CD14-positive monocyte (primary cell): ENCODE measurements around the gene CAVIN3. TPM values are rescaled to one million over a fixed set of nuclear protein-coding genes. Genes with fewer than 3 reads are reported as not detected.

Source experiments
- DNase-seq, 3 donors: peaks; one replicate each; pipeline ENCODE4 v3.0.0-alpha.2; 2011 to 2022
- H2AFZ ChIP-seq: 2 replicates; pipeline ENCODE4 v1.6.0; 2012; ENCODE audit warnings: mild to moderate bottlenecking, low read depth, low read length, inconsistent platforms; ENCODE audit not compliant: insufficient read depth, poor library complexity, severe bottlenecking
- H3K27ac ChIP-seq, 2 donors: 1 replicate in 1 of 2; 2 replicates in 1 of 2; pipeline ENCODE4 v1.5.1; 2012 to 2013; ENCODE audit warnings: low read length in 2 of 2, control low read depth in 1 of 2, inconsistent platforms in 1 of 2, low read depth in 1 of 2, mild to moderate bottlenecking in 1 of 2
- H3K27me3 ChIP-seq, 2 donors: one replicate each; pipeline versions ENCODE4 v1.6.0 to v1.6.1; 2011 to 2013; ENCODE audit warnings: low read length in 2 of 2; ENCODE audit not compliant: control insufficient read depth in 2 of 2, insufficient read depth in 2 of 2
- H3K36me3 ChIP-seq, 2 donors: replicated peaks in 1 of 2; 1 replicate in 1 of 2; 2 replicates in 1 of 2; pipeline versions ENCODE4 v1.5.1 to v1.6.1; 2012 to 2013; ENCODE audit warnings: low read length in 2 of 2, control low read depth in 1 of 2, inconsistent platforms in 1 of 2, mild to moderate bottlenecking in 1 of 2; ENCODE audit not compliant: insufficient read depth in 2 of 2, control insufficient read depth in 1 of 2
- H3K4me1 ChIP-seq, 2 donors: 1 replicate in 1 of 2; 2 replicates in 1 of 2; pipeline versions ENCODE4 v1.5.1 to v1.6.1; 2012 to 2013; ENCODE audit warnings: low read length in 2 of 2, control low read depth in 1 of 2, inconsistent platforms in 1 of 2, mild to moderate bottlenecking in 1 of 2, moderate library complexity in 1 of 2; ENCODE audit not compliant: insufficient read depth in 2 of 2, control insufficient read depth in 1 of 2
- H3K4me2 ChIP-seq: replicated peaks from 2 replicates; pipeline ENCODE3; 2012; ENCODE audit warnings: low read length, moderate library complexity, mild to moderate bottlenecking; ENCODE audit not compliant: poor library complexity, severe bottlenecking; ENCODE audit errors: extremely low read depth
- H3K4me3 ChIP-seq, 3 experiments: fragments of 200-600 bp in 1 of 3; sonication (generic) in 1 of 3; replicated peaks in 1 of 3; 1 replicate in 2 of 3; 2 replicates in 1 of 3; pipeline ENCODE4 v1.5.1; 2011 to 2013; ENCODE audit warnings: low read length in 3 of 3, mild to moderate bottlenecking in 3 of 3, control low read depth in 2 of 3, low read depth in 2 of 3, inconsistent platforms in 1 of 3, moderate library complexity in 1 of 3
- H3K79me2 ChIP-seq: 2 replicates; pipeline ENCODE4 v1.6.0; 2012; ENCODE audit warnings: mild to moderate bottlenecking, control low read depth, inconsistent platforms, low read length, moderate library complexity; ENCODE audit not compliant: insufficient read depth
- H3K9ac ChIP-seq: 2 replicates; pipeline ENCODE4 v1.6.0; 2017; ENCODE audit warnings: low read length, mild to moderate bottlenecking; ENCODE audit not compliant: insufficient read depth, poor library complexity, severe bottlenecking
- H3K9me3 ChIP-seq, 2 donors: replicated peaks in 1 of 2; 1 replicate in 1 of 2; 2 replicates in 1 of 2; pipeline versions ENCODE4 v1.5.1 to v1.6.1; 2012 to 2013; ENCODE audit warnings: low read length in 2 of 2, control low read depth in 1 of 2; ENCODE audit not compliant: control insufficient read depth in 1 of 2, insufficient read depth in 1 of 2
- H4K20me1 ChIP-seq: 2 replicates; pipeline ENCODE4 v1.6.0; 2012; ENCODE audit warnings: mild to moderate bottlenecking, low read length, control low read depth, moderate library complexity; ENCODE audit not compliant: insufficient read depth
- H3K27ac Mint-ChIP-seq, 7 donors: one replicate each; pipeline ENCODE4 v1.8.0; 2020; ENCODE audit warnings: mild to moderate bottlenecking in 7 of 7, mixed read lengths in 7 of 7, moderate library complexity in 6 of 7, inconsistent platforms in 2 of 7
- H3K27me3 Mint-ChIP-seq, 3 donors: one replicate each; pipeline ENCODE4 v1.8.0; 2021 to 2022; ENCODE audit warnings: low read depth in 3 of 3, mild to moderate bottlenecking in 3 of 3, mixed read lengths in 3 of 3, moderate library complexity in 3 of 3, inconsistent platforms in 1 of 3
- H3K36me3 Mint-ChIP-seq, 2 donors: one replicate each; pipeline ENCODE4 v1.8.0; 2020; ENCODE audit warnings: mixed read lengths in 2 of 2, inconsistent platforms in 1 of 2, mild to moderate bottlenecking in 1 of 2
- H3K4me1 Mint-ChIP-seq: one replicate; pipeline ENCODE4 v1.8.0; 2020; ENCODE audit warnings: mild to moderate bottlenecking, mixed read lengths
- H3K4me3 Mint-ChIP-seq, 2 donors: one replicate each; pipeline ENCODE4 v1.8.0; 2020; ENCODE audit warnings: mild to moderate bottlenecking in 2 of 2, mixed read lengths in 2 of 2, moderate library complexity in 1 of 2
- H3K9me3 Mint-ChIP-seq, 7 donors: one replicate each; pipeline ENCODE4 v1.8.0; 2020 to 2022; ENCODE audit warnings: mixed read lengths in 7 of 7, mild to moderate bottlenecking in 6 of 7, moderate library complexity in 6 of 7, inconsistent platforms in 2 of 7
- CTCF ChIP-seq: fragments of 200-600 bp; IDR thresholded peaks from one replicate; pipeline ENCODE4 v1.8.0; 2022; ENCODE audit warnings: antibody characterized with exemption, mild to moderate bottlenecking
- WGBS: methylation state at CpG from one replicate; pipeline ENCODE4 v1.1.5; 2013; ENCODE audit warnings: missing lambda C conversion rate; ENCODE audit not compliant: insufficient coverage; 5-methylcytosine and 5-hydroxymethylcytosine counted together
- intact Hi-C, 2 donors: fragments of 100-400 bp; cut with micrococcal nuclease; formaldehyde crosslinking; loops; one replicate each; pipeline versions ENCODE4 v1.15.0 to v1.15.1; 2023
- polyA plus RNA-seq, 3 donors: library from polyadenylated mRNA; depleted of rRNA in 1 of 3; unstranded in 2 of 3; stranded (reverse) in 1 of 3; fragments of 300-500 nt in 2 of 3; fragments of >200 nt in 1 of 3; fragmentation: Illumina TruSeq in 2 of 3; gene quantifications; 1 replicate in 2 of 3; 2 replicates in 1 of 3; pipeline ENCODE4 v1.2.3, GENCODE V29; 2012 to 2021

CAVIN3 gene
- polyA plus RNA-seq, 3 donors = 3.1 to 13.6 (median 11.2) TPM

DNA sequence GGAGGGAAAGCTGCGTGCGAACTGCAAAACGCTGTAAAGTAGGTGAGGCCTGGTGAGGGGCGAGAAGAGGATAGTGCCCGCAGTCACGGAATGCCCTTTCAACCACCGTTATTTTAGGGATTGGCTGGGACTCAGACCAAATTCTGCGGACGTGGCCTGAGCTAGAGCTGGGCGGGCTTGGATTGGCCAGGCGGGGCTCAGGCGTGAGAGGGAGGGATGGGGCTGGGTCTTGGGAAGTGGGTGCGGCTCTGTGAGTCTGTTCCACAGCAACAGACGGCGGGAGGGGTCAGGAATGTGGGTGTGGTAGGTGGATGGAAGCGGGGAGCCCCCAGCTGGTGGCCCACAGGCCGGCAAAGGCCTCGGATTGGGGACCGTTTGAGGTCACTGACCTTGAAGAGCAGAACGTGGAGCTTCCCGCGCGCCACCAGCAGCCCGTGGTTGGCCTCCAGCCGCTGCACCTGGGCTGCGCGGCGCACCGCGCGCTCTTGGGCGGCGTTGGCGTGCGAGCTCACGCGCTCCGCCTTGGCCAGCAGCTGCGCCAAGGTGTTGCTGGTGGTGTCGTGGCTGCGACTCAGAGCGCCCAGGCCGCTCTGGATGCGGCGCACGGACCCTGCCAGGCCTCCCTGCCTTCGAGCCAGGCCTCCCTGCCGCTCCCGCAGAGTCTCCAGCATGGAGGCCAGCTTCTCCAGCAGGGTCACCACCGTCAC is 444 bp downstream of the CAVIN3 start:
- Mint-ChIP-seq H3K27ac (peak overlapping the region in 6 of 7 donors; percentile 22 to 86 (median 70)), H3K4me1 (peaks cover 37% of the 10 kb centered on the region), H3K27me3 (peaks cover 38 to 71% (median 42%) of the 10 kb centered on the region in 3 donors), H3K4me3 (peak overlapping the region; percentile 76 to 93), H3K9me3 (peaks cover 0 to 4% (median 0%) of the 10 kb centered on the region in 7 donors), H3K36me3 (peaks cover 3 to 7% of the 10 kb centered on the region in 2 donors)
- WGBS = under 1% methylated on average over 50 of the region's 50 CpGs
- H3K4me2 ChIP-seq = peak overlapping the region; percentile 83
- H3K9ac ChIP-seq = peak overlapping the region; percentile 67
- no peaks in the 10 kb centered on the region for H3K9me3 ChIP-seq
- no peaks in the 10 kb centered on the region for H3K79me2 ChIP-seq
- H3K27ac ChIP-seq = peak overlapping the region in 1 of 2 donors; percentile 62
- H3K36me3 ChIP-seq = no peaks in the 10 kb centered on the region
- DNase-seq = peak; percentile 11 to 24 (median 11)
- intact Hi-C loops = loop anchor here (5.0 kb wide), 1 partner anchor 298 kb away; no protein-coding TSS in a partner anchor
- H4K20me1 ChIP-seq = no peaks in the 10 kb centered on the region
- no peak for TF ChIP-seq CTCF
- peaks cover 9 to 58% of the 10 kb centered on the region in 2 donors for H3K27me3 ChIP-seq
- peaks cover 23 to 37% of the 10 kb centered on the region in 2 donors for H3K4me1 ChIP-seq
- peak overlapping the region; percentile 78 for H2AFZ ChIP-seq
- H3K4me3 ChIP-seq = peak overlapping the region; percentile 39 to 73 (median 46)

DNA sequence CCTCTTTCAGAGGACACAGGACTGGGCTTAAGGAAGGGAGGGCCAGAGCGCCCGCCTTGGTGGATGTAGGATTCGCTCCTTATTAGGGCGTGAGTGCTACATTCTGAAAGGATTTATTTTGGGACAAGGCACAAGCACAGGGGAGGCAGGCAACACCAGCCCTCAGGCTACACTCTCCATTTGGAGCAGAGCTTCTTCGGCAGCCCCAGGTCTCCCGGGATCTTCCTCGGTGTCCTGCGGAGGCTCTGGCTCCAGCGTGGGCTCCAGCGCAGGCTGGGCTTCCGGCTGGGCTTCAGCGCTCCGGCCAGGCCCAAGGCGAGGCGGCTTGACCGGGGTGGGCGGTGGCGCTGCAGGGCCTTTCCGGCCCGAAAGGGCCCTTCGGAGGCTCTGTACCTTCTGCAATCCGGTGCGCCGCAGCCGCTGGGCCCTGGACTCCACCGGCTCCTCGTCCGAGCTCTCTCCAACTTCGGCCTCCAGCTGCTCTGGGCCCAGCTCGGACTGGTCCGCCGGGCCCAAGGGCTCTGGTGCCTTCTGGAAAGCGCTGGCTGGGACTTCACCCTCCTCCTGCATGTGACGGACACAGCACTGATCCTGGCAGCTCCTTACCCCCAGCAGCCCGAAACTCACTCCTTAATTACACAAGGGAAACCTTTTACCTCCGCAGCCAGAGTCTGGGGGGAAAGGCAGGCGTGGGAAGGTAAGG is 1.1 kb downstream of the CAVIN3 start:
- Histone ChIP-seq H3K4me3 (peak overlapping the region; percentile 39 to 73 (median 46)), H3K9me3 (no peaks in the 10 kb centered on the region), H3K4me1 (peaks cover 23 to 37% of the 10 kb centered on the region in 2 donors), H3K36me3 (no peaks in the 10 kb centered on the region), H4K20me1 (no peaks in the 10 kb centered on the region), H3K27me3 (peaks cover 10 to 65% of the 10 kb centered on the region in 2 donors), H3K4me2 (peak overlapping the region; percentile 83), H3K79me2 (no peaks in the 10 kb centered on the region), H3K27ac (peak overlapping the region in 1 of 2 donors; percentile 62), H3K9ac (peak overlapping the region; percentile 67), H2AFZ (peak overlapping the region; percentile 78)
- peaks cover 40 to 67% (median 42%) of the 10 kb centered on the region in 3 donors for H3K27me3 Mint-ChIP-seq
- peak overlapping the region in 5 of 7 donors; percentile 19 to 86 (median 37) for H3K27ac Mint-ChIP-seq
- H3K4me3 Mint-ChIP-seq = peak overlapping the region; percentile 76 to 93
- peaks cover 0 to 4% (median 0%) of the 10 kb centered on the region in 7 donors for H3K9me3 Mint-ChIP-seq
- WGBS = 26% methylated on average over 31 of the region's 37 CpGs
- peak in 1 of 3 donors; percentile 2 for DNase-seq
- no peak for TF ChIP-seq CTCF
- peaks cover 3 to 7% of the 10 kb centered on the region in 2 donors for H3K36me3 Mint-ChIP-seq
- H3K4me1 Mint-ChIP-seq = peaks cover 37% of the 10 kb centered on the region
- intact Hi-C loops = loop anchor here (5.0 kb wide), 1 partner anchor 297 kb away; no protein-coding TSS in a partner anchor
